ENCODE data around the gene AUP1. TPM values are rescaled to one million over a fixed set of nuclear protein-coding genes. Genes with fewer than 3 reads are reported as not detected.

AUP1 gene
- total and polyA plus RNA-seq, 2 experiments from 2014 or later = 98.7 to 105 TPM

DNA sequence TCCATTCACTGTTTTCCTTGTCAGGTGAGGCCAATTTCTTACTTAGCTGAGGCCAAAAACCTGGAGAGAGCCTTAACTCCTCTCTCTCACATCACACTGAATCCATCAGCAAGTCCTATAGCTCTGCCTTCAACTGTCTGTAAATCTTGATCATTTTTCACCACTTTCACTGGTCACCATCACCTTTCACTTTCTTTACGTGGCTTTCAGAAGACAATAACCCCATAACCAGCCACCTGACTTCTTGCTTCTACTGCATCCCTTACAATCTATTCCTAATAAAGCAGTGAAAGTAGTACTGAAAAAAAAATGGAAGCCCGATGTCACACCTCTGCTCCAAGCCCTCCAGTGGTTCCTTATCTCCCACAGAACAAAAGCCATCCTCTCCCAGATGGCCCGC is 16.5 kb upstream of the AUP1 start:
- Mint-ChIP-seq H3K4me1 (peaks cover 16% of the 10 kb centered on the region; the same call in 2 of the 3 replicates), H3K27me3 (ENCODE audit: insufficient read depth, low read depth, poor library complexity) (peaks cover 36% of the 10 kb centered on the region), H3K4me3 (no peak overlapping the region), H3K27ac (no peak overlapping the region), H3K36me3 (ENCODE audit: low read depth) (peaks cover 6% of the 10 kb centered on the region; the same call in 1 of the 3 replicates), H3K9me3 (peaks cover 3% of the 10 kb centered on the region; the same call in 1 of the 3 replicates)
- peaks cover 63% of the 10 kb centered on the region for H3K27me3 ChIP-seq (ENCODE audit: insufficient read depth)
- no peak overlapping the region for H2AFZ ChIP-seq
- H3K79me2 ChIP-seq (replicated peaks; ENCODE audit: insufficient read depth) = peaks cover 5% of the 10 kb centered on the region; the same call in 1 of the 2 replicates
- no peaks in the 10 kb centered on the region for H3K9me2 ChIP-seq (ENCODE audit: insufficient read depth)
- H3F3A ChIP-seq (replicated peaks; ENCODE audit: low read depth) = peaks cover 9% of the 10 kb centered on the region; the same call in 1 of the 2 replicates
- H3K4me1 ChIP-seq (ENCODE audit: insufficient read depth) = peaks cover 7% of the 10 kb centered on the region; the same call in 1 of the 2 replicates
- no peak overlapping the region for H3K4me2 ChIP-seq
- ATAC-seq = no peak
- TF ChIP-seq, protein P1, sequence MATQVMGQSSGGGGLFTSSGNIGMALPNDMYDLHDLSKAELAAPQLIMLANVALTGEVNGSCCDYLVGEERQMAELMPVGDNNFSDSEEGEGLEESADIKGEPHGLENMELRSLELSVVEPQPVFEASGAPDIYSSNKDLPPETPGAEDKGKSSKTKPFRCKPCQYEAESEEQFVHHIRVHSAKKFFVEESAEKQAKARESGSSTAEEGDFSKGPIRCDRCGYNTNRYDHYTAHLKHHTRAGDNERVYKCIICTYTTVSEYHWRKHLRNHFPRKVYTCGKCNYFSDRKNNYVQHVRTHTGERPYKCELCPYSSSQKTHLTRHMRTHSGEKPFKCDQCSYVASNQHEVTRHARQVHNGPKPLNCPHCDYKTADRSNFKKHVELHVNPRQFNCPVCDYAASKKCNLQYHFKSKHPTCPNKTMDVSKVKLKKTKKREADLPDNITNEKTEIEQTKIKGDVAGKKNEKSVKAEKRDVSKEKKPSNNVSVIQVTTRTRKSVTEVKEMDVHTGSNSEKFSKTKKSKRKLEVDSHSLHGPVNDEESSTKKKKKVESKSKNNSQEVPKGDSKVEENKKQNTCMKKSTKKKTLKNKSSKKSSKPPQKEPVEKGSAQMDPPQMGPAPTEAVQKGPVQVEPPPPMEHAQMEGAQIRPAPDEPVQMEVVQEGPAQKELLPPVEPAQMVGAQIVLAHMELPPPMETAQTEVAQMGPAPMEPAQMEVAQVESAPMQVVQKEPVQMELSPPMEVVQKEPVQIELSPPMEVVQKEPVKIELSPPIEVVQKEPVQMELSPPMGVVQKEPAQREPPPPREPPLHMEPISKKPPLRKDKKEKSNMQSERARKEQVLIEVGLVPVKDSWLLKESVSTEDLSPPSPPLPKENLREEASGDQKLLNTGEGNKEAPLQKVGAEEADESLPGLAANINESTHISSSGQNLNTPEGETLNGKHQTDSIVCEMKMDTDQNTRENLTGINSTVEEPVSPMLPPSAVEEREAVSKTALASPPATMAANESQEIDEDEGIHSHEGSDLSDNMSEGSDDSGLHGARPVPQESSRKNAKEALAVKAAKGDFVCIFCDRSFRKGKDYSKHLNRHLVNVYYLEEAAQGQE (IDR thresholded peaks at IDR 0.05; ENCODE audit: unreplicated experiment) = no peak
- no peak for TF ChIP-seq CREB1 (CRISPR knock-in tag; IDR thresholded peaks at IDR 0.05; ENCODE audit: low read depth)
- peaks cover 4% of the 10 kb centered on the region; the same call in 1 of the 2 replicates for H4K20me1 ChIP-seq (replicated peaks; ENCODE audit: insufficient read depth)
- H3K27ac ChIP-seq (ENCODE audit: low read depth) = no peak overlapping the region
- no peak for DNase-seq (ENCODE audit: low spot score)
- H3K36me3 ChIP-seq (ENCODE audit: insufficient read depth) = no peaks in the 10 kb centered on the region
- H3K4me3 ChIP-seq = no peak overlapping the region

DNA sequence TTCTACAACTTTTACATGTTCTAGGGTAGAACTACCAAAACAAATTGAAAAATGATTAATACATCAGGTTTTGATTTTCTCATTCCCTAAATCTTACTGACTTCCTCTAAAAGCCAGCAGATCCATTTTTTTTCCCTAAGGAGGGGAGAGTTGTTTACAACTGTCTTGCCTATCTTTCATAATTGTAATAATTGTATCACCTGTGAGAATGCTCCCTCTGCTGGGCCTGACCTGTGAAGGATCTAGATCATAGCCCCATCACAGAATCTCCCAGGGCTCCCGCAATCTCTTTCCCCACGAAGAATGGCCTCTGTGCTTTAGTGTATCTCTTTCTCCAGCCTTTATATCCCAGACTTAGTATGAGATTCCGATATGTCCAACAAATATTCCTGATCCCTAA is 15.1 kb upstream of the AUP1 start:
- Histone ChIP-seq H2AFZ (no peak overlapping the region), H3K36me3 (ENCODE audit: insufficient read depth) (no peaks in the 10 kb centered on the region), H3K4me1 (ENCODE audit: insufficient read depth) (peaks cover 7% of the 10 kb centered on the region; the same call in 1 of the 2 replicates), H3K4me3 (no peak overlapping the region), H3K79me2 (replicated peaks; ENCODE audit: insufficient read depth) (peaks cover 5% of the 10 kb centered on the region; the same call in 1 of the 2 replicates), H3K4me2 (no peak overlapping the region), H3K27me3 (ENCODE audit: insufficient read depth) (peaks cover 49% of the 10 kb centered on the region), H4K20me1 (replicated peaks; ENCODE audit: insufficient read depth) (peaks cover 4% of the 10 kb centered on the region; the same call in 1 of the 2 replicates), H3K27ac (ENCODE audit: low read depth) (no peak overlapping the region), H3F3A (replicated peaks; ENCODE audit: low read depth) (peaks cover 9% of the 10 kb centered on the region; the same call in 1 of the 2 replicates), H3K9me2 (ENCODE audit: insufficient read depth) (no peaks in the 10 kb centered on the region)
- peaks cover 6% of the 10 kb centered on the region; the same call in 1 of the 3 replicates for H3K36me3 Mint-ChIP-seq (ENCODE audit: low read depth)
- no peak for DNase-seq (ENCODE audit: low spot score)
- no peak overlapping the region for H3K4me3 Mint-ChIP-seq
- ATAC-seq = no peak
- H3K27me3 Mint-ChIP-seq (ENCODE audit: insufficient read depth, low read depth, poor library complexity) = peaks cover 28% of the 10 kb centered on the region
- TF ChIP-seq POLR2AphosphoS5 (IDR thresholded peaks at IDR 0.05; ENCODE audit: low read depth) (no peak), STAT1 (IDR thresholded peaks at IDR 0.05; ENCODE audit: unreplicated experiment) (no peak), JUNB (IDR thresholded peaks at IDR 0.05; ENCODE audit: unreplicated experiment) (no peak), CREB1 (CRISPR knock-in tag; IDR thresholded peaks at IDR 0.05; ENCODE audit: low read depth) (no peak), NANOG (IDR thresholded peaks at IDR 0.05; ENCODE audit: borderline replicate concordance) (no peak), ZNF114 (CRISPR knock-in tag; IDR thresholded peaks at IDR 0.05) (no peak)
- TF ChIP-seq, protein P2, sequence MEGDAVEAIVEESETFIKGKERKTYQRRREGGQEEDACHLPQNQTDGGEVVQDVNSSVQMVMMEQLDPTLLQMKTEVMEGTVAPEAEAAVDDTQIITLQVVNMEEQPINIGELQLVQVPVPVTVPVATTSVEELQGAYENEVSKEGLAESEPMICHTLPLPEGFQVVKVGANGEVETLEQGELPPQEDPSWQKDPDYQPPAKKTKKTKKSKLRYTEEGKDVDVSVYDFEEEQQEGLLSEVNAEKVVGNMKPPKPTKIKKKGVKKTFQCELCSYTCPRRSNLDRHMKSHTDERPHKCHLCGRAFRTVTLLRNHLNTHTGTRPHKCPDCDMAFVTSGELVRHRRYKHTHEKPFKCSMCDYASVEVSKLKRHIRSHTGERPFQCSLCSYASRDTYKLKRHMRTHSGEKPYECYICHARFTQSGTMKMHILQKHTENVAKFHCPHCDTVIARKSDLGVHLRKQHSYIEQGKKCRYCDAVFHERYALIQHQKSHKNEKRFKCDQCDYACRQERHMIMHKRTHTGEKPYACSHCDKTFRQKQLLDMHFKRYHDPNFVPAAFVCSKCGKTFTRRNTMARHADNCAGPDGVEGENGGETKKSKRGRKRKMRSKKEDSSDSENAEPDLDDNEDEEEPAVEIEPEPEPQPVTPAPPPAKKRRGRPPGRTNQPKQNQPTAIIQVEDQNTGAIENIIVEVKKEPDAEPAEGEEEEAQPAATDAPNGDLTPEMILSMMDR (conservative IDR thresholded peaks at IDR 0.05; ENCODE audit: low read depth in 2 of 2) = peak in 1 of 2 experiments; percentile 19; a peak in 2 of 4 replicates
- TF ChIP-seq, protein P1 (IDR thresholded peaks at IDR 0.05; ENCODE audit: unreplicated experiment) = no peak
- TF ChIP-seq, protein P3, sequence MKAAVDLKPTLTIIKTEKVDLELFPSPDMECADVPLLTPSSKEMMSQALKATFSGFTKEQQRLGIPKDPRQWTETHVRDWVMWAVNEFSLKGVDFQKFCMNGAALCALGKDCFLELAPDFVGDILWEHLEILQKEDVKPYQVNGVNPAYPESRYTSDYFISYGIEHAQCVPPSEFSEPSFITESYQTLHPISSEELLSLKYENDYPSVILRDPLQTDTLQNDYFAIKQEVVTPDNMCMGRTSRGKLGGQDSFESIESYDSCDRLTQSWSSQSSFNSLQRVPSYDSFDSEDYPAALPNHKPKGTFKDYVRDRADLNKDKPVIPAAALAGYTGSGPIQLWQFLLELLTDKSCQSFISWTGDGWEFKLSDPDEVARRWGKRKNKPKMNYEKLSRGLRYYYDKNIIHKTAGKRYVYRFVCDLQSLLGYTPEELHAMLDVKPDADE (IDR thresholded peaks at IDR 0.05) = no peak
- H3K4me1 Mint-ChIP-seq = peaks cover 8% of the 10 kb centered on the region; the same call in 2 of the 3 replicates
- no peak overlapping the region for H3K27ac Mint-ChIP-seq
- H3K9me3 Mint-ChIP-seq = peaks cover 3% of the 10 kb centered on the region; the same call in 1 of the 3 replicates
